H1 (cell line): ENCODE data around the gene DFFB. TPM values are rescaled to one million over a fixed set of nuclear protein-coding genes. Genes with fewer than 3 reads are reported as not detected.

Experiments used
- EZH2 ChIP-seq: fragments of 200-600 bp; sonication (generic); IDR thresholded peaks from 2 replicates; pipeline ENCODE4 v1.7.1; 2012; ENCODE audit warnings: low read depth, mild to moderate bottlenecking, moderate library complexity, low read length, inconsistent platforms; ENCODE audit not compliant: severe bottlenecking
- RNF2 ChIP-seq: fragments of 200-900, 300-1000 bp; sonication (generic); IDR thresholded peaks from 2 replicates; pipeline ENCODE4 v1.7.1; 2016; ENCODE audit warnings: borderline replicate concordance, low read depth, mild to moderate bottlenecking, antibody characterized with exemption, low read length; ENCODE audit not compliant: poor library complexity, severe bottlenecking; ENCODE audit errors: missing control alignments
- TAF7 ChIP-seq: optimal IDR thresholded peaks from 2 replicates; pipeline ENCODE3; 2011; ENCODE audit warnings: low read depth, mild to moderate bottlenecking, inconsistent platforms, low read length, moderate library complexity, borderline replicate concordance
- polyA plus RNA-seq, 7 experiments: library from polyadenylated mRNA; depleted of rRNA in 3 of 7; stranded (reverse) in 5 of 7; unstranded in 2 of 7; fragments of >200 nt in 5 of 7; fragments of 200-250 nt in 2 of 7; gene quantifications; 1 replicate in 5 of 7; 2 replicates in 1 of 7; 4 replicates in 1 of 7; pipeline versions ENCODE4 v1.2.1 to v1.2.3, GENCODE V29; 2011 to 2013; ENCODE audit warnings: missing spikeins in 2 of 7, mixed read lengths in 2 of 7
- total RNA-seq: library from RNA; stranded (reverse); fragmentation: NEBNext Ultra II Directional; extraction: Animal tissue kit (Norgen Biotek cat#: 25700); gene quantifications from 2 replicates; pipeline ENCODE4 v1.2.1, GENCODE V29; 2021

Gene DFFB
- total and polyA plus RNA-seq, 2 of the 8 experiments (the other 6 are each of a cell fraction or from before 2014, with no cell fraction given), result 8.6 to 11.9 TPM

- no peak for TF ChIP-seq TAF7
- TF ChIP-seq RNF2, result no peak
- TF ChIP-seq EZH2, result no peak
Measured at GRCh38 chr1:3837200-3837599, 20.1 kb upstream of the DFFB start (continued).
